HS-5 (cell line): Measurements from ENCODE around the gene MYOD1.

ENCODE experiments used
- DNase-seq: peaks from one replicate; pipeline ENCODE4 v3.0.0-alpha.2; 2012; ENCODE audit warnings: low read depth

Gene MYOD1

GRCh38 chr11:17734986-17735817 lies 15.8 kb downstream of the MYOD1 start:
- DNase-seq: no peak

- no peak for DNase-seq
Measured at GRCh38 chr11:17735818-17736578, 16.6 kb downstream of the MYOD1 start.

- no peak for DNase-seq
Measured at GRCh38 chr11:17736579-17736893, 17.2 kb downstream of the MYOD1 start.

GRCh38 chr11:17736930-17737817 lies 17.8 kb downstream of the MYOD1 start:
- DNase-seq: no peak

- no peak for DNase-seq
Measured at GRCh38 chr11:17738151-17738973, 19.0 kb downstream of the MYOD1 start.

- no peak for DNase-seq
Measured at GRCh38 chr11:17739945-17740338, 20.6 kb downstream of the MYOD1 start.

GRCh38 chr11:17740649-17741235 lies 21.4 kb downstream of the MYOD1 start:
- DNase-seq: no peak

GRCh38 chr11:17741487-17741886 lies 22.1 kb downstream of the MYOD1 start:
- no peak for DNase-seq

- DNase-seq: no peak
Measured at GRCh38 chr11:17742019-17742418, 22.6 kb downstream of the MYOD1 start.

GRCh38 chr11:17743026-17743807 lies 23.8 kb downstream of the MYOD1 start:
- DNase-seq: no peak

- DNase-seq: no peak
Measured at GRCh38 chr11:17743808-17744119, 24.4 kb downstream of the MYOD1 start.

GRCh38 chr11:17744151-17744940 lies 25.0 kb downstream of the MYOD1 start:
- no peak for DNase-seq

- DNase-seq: no peak
Measured at GRCh38 chr11:17745023-17745772, 25.8 kb downstream of the MYOD1 start.

- DNase-seq: no peak
Measured at GRCh38 chr11:17746096-17746495, 26.7 kb downstream of the MYOD1 start.

GRCh38 chr11:17747131-17747955 lies 28.0 kb downstream of the MYOD1 start:
- no peak for DNase-seq

- DNase-seq: no peak
Measured at GRCh38 chr11:17748044-17748443, 28.7 kb downstream of the MYOD1 start.

GRCh38 chr11:17748761-17749721 lies 29.7 kb downstream of the MYOD1 start:
- no peak for DNase-seq
